Activated naive CD8-positive, alpha-beta T cell treated with anti-CD3 and anti-CD28 coated beads, Interleukin-2, amount 10 ng/mL, durations not matched to agents 7 days and 5 days (primary cell): ENCODE results near the gene DENND4C. TPM values are rescaled to one million over a fixed set of nuclear protein-coding genes. Genes with fewer than 3 reads are reported as not detected.
A peak's percentile ranks its signal among the peaks of the same experiment; 100 is the strongest.

ENCODE experiments used
- ATAC-seq: fragments of 150-1000 bp; cut with Tn5 transposase; one replicate; pipeline ENCODE4 v1.10.0; 2021; ENCODE audit warnings: low read depth, moderate library complexity
- POLR2A ChIA-PET: fragments of 350-600 bp; sonication (Branson Sonifier 250); formaldehyde crosslinking; loops from one replicate; lab custom pipeline; 2021; ENCODE audit warnings: antibody characterized with exemption; lab: Charles Lee
- DNase-seq: peaks from one replicate; pipeline ENCODE4 v3.0.0; 2021
- H3K27ac Mint-ChIP-seq: one replicate; pipeline ENCODE4 v1.8.0; 2022; ENCODE audit warnings: mild to moderate bottlenecking, mixed read lengths
- H3K27me3 Mint-ChIP-seq: one replicate; pipeline ENCODE4 v1.8.0; 2022; ENCODE audit warnings: mild to moderate bottlenecking, moderate library complexity, mixed read lengths
- H3K36me3 Mint-ChIP-seq: one replicate; pipeline ENCODE4 v1.8.0; 2021; ENCODE audit warnings: mild to moderate bottlenecking, mixed read lengths
- H3K4me1 Mint-ChIP-seq: one replicate; pipeline ENCODE4 v1.8.0; 2021; ENCODE audit warnings: mixed read lengths
- H3K4me3 Mint-ChIP-seq: one replicate; pipeline ENCODE4 v1.8.0; 2022; ENCODE audit warnings: mild to moderate bottlenecking, moderate library complexity, mixed read lengths
- H3K9me3 Mint-ChIP-seq: one replicate; pipeline ENCODE4 v1.8.0; 2021; ENCODE audit warnings: mixed read lengths
- total RNA-seq, 2 experiments: library from RNA; stranded (reverse); gene quantifications; one replicate each; pipeline ENCODE4 v1.2.3, GENCODE V29; 2021

The DENND4C gene
- total RNA-seq, 2 experiments from 2014 or later, result 44.4 to 49.5 TPM

GRCh38 chr9:19200229-19200628, 30.3 kb upstream of the DENND4C start:
- no peak overlapping the region for H3K4me3 Mint-ChIP-seq
- H3K9me3 Mint-ChIP-seq, result peaks cover 2% of the 10 kb centered on the region
- ATAC-seq (no peak), DNase-seq (no peak)
- no peaks in the 10 kb centered on the region for H3K36me3 Mint-ChIP-seq
- no peaks in the 10 kb centered on the region for H3K27me3 Mint-ChIP-seq
- no peak overlapping the region for H3K27ac Mint-ChIP-seq
- H3K4me1 Mint-ChIP-seq, result peaks cover 5% of the 10 kb centered on the region
- POLR2A ChIA-PET, result no interaction called here

GRCh38 chr9:19201899-19202891, 28.3 kb upstream of the DENND4C start:
- DNase-seq (no peak), ATAC-seq (no peak)
- H3K36me3 Mint-ChIP-seq, result no peaks in the 10 kb centered on the region
- H3K4me3 Mint-ChIP-seq, result no peak overlapping the region
- H3K9me3 Mint-ChIP-seq, result no peaks in the 10 kb centered on the region
- H3K4me1 Mint-ChIP-seq, result peaks cover 5% of the 10 kb centered on the region
- POLR2A ChIA-PET, result no interaction called here
- H3K27ac Mint-ChIP-seq, result no peak overlapping the region
- no peaks in the 10 kb centered on the region for H3K27me3 Mint-ChIP-seq

GRCh38 chr9:19203058-19203457, 27.4 kb upstream of the DENND4C start:
- H3K4me1 Mint-ChIP-seq, result peaks cover 5% of the 10 kb centered on the region
- no peak overlapping the region for H3K27ac Mint-ChIP-seq
- H3K27me3 Mint-ChIP-seq, result no peaks in the 10 kb centered on the region
- DNase-seq (no peak), ATAC-seq (no peak)
- no peaks in the 10 kb centered on the region for H3K9me3 Mint-ChIP-seq
- H3K36me3 Mint-ChIP-seq, result no peaks in the 10 kb centered on the region
- POLR2A ChIA-PET, result no interaction called here
- no peak overlapping the region for H3K4me3 Mint-ChIP-seq

GRCh38 chr9:19208653-19209052, 21.8 kb upstream of the DENND4C start:
- DNase-seq, result no peak
- H3K27ac Mint-ChIP-seq, result no peak overlapping the region
- no peak overlapping the region for H3K4me3 Mint-ChIP-seq
- ATAC-seq, result no peak
- POLR2A ChIA-PET, result no interaction called here
- no peaks in the 10 kb centered on the region for H3K4me1 Mint-ChIP-seq
- H3K27me3 Mint-ChIP-seq, result peaks cover 2% of the 10 kb centered on the region
- no peaks in the 10 kb centered on the region for H3K36me3 Mint-ChIP-seq
- no peaks in the 10 kb centered on the region for H3K9me3 Mint-ChIP-seq

GRCh38 chr9:19209188-19209587, 21.3 kb upstream of the DENND4C start:
- Mint-ChIP-seq H3K27me3 (peaks cover 2% of the 10 kb centered on the region), H3K4me1 (no peaks in the 10 kb centered on the region), H3K36me3 (no peaks in the 10 kb centered on the region), H3K27ac (no peak overlapping the region), H3K9me3 (no peaks in the 10 kb centered on the region), H3K4me3 (no peak overlapping the region)
- ATAC-seq (no peak), DNase-seq (no peak)
- POLR2A ChIA-PET, result no interaction called here

GRCh38 chr9:19213823-19214222, 16.7 kb upstream of the DENND4C start:
- Mint-ChIP-seq H3K36me3 (no peaks in the 10 kb centered on the region), H3K9me3 (no peaks in the 10 kb centered on the region), H3K27me3 (peaks cover 6% of the 10 kb centered on the region), H3K27ac (no peak overlapping the region), H3K4me1 (peaks cover 1% of the 10 kb centered on the region), H3K4me3 (no peak overlapping the region)
- no peak for DNase-seq
- POLR2A ChIA-PET, result no interaction called here
- no peak for ATAC-seq

- Mint-ChIP-seq H3K4me1 (peaks cover 1% of the 10 kb centered on the region), H3K27me3 (peaks cover 4% of the 10 kb centered on the region), H3K27ac (no peak overlapping the region), H3K9me3 (no peaks in the 10 kb centered on the region), H3K36me3 (no peaks in the 10 kb centered on the region), H3K4me3 (no peak overlapping the region)
- no peak for ATAC-seq
- no peak for DNase-seq
- POLR2A ChIA-PET, result no interaction called here
These were observed 14.0 kb upstream of the DENND4C start for GRCh38 chr9:19216466-19216865.

- no peaks in the 10 kb centered on the region for H3K9me3 Mint-ChIP-seq
- peaks cover 1% of the 10 kb centered on the region for H3K4me1 Mint-ChIP-seq
- ATAC-seq (no peak), DNase-seq (no peak)
- no peak overlapping the region for H3K27ac Mint-ChIP-seq
- POLR2A ChIA-PET, result no interaction called here
- H3K4me3 Mint-ChIP-seq, result no peak overlapping the region
- no peaks in the 10 kb centered on the region for H3K27me3 Mint-ChIP-seq
- H3K36me3 Mint-ChIP-seq, result no peaks in the 10 kb centered on the region
These were observed 9.2 kb upstream of the DENND4C start for GRCh38 chr9:19221326-19221725.

- POLR2A ChIA-PET, result no interaction called here
- ATAC-seq (no peak), DNase-seq (no peak)
- Mint-ChIP-seq H3K4me3 (no peak overlapping the region), H3K9me3 (no peaks in the 10 kb centered on the region), H3K27ac (no peak overlapping the region), H3K36me3 (no peaks in the 10 kb centered on the region), H3K27me3 (no peaks in the 10 kb centered on the region), H3K4me1 (no peaks in the 10 kb centered on the region)
These were observed 6.8 kb upstream of the DENND4C start for GRCh38 chr9:19223724-19224123.

GRCh38 chr9:19224563-19224962, 5.9 kb upstream of the DENND4C start:
- Mint-ChIP-seq H3K36me3 (no peaks in the 10 kb centered on the region), H3K4me3 (no peak overlapping the region), H3K9me3 (no peaks in the 10 kb centered on the region), H3K4me1 (no peaks in the 10 kb centered on the region), H3K27ac (no peak overlapping the region), H3K27me3 (no peaks in the 10 kb centered on the region)
- DNase-seq (no peak), ATAC-seq (no peak)
- POLR2A ChIA-PET, result no interaction called here

- Mint-ChIP-seq H3K36me3 (peaks cover 2% of the 10 kb centered on the region), H3K27ac (peak overlapping the region; percentile 67), H3K27me3 (no peaks in the 10 kb centered on the region), H3K4me1 (peaks cover 4% of the 10 kb centered on the region), H3K9me3 (no peaks in the 10 kb centered on the region), H3K4me3 (peak overlapping the region; percentile 72)
- peak; percentile 62 for ATAC-seq
- peak; percentile 79 for DNase-seq
- POLR2A ChIA-PET, result interaction anchor here (1.0 to 2.5 kb wide), 11 partner anchors 12 to 181 kb away, joined by 3 to 19 read pairs (median 5); partner anchors contain the start of genes RPS6 and RRAGA
These were observed 718 bp upstream of the DENND4C start for GRCh38 chr9:19229595-19230354.

- Mint-ChIP-seq H3K9me3 (no peaks in the 10 kb centered on the region), H3K4me1 (peaks cover 4% of the 10 kb centered on the region), H3K27ac (no peak overlapping the region), H3K27me3 (no peaks in the 10 kb centered on the region), H3K36me3 (peaks cover 2% of the 10 kb centered on the region), H3K4me3 (no peak overlapping the region)
- ATAC-seq (peak; percentile 7), DNase-seq (no peak)
- POLR2A ChIA-PET, result interaction anchor here (0.7 to 2.5 kb wide), 11 partner anchors 32 to 182 kb away, joined by 3 to 19 read pairs (median 4); partner anchors contain the start of genes RPS6 and RRAGA
These were observed 822 bp downstream of the DENND4C start for GRCh38 chr9:19231126-19231903.
